Tibial nerve (tissue), 4 donors: ENCODE results near the gene BTBD7. TPM values are rescaled to one million over a fixed set of nuclear protein-coding genes. Genes with fewer than 3 reads are reported as not detected.

Source experiments
- DNase-seq, 2 donors: peaks; one replicate each; pipeline ENCODE4 v3.0.0-alpha.2; 2019; ENCODE audit warnings: low spot score in 2 of 2
- H3K27ac ChIP-seq, 4 donors: fragments of 200-600 bp; sonication (generic) in 3 of 4; one replicate each; pipeline ENCODE4 v1.5.1; 2017 to 2019; ENCODE audit warnings: mild to moderate bottlenecking in 1 of 4
- H3K27me3 ChIP-seq, 2 donors: fragments of 200-600 bp; sonication (generic) in 1 of 2; one replicate each; pipeline versions ENCODE4 v1.5.1 to v1.6.0; 2017 to 2019
- H3K36me3 ChIP-seq, 3 donors: fragments of 200-600 bp; sonication (generic); one replicate each; pipeline ENCODE4 v1.5.1; 2018 to 2019
- H3K4me1 ChIP-seq, 4 donors: fragments of 200-600 bp; sonication (generic) in 3 of 4; one replicate each; pipeline ENCODE4 v1.5.1; 2017 to 2019
- H3K4me3 ChIP-seq, 4 donors: fragments of 200-600 bp; sonication (generic) in 3 of 4; one replicate each; pipeline ENCODE4 v1.5.1; 2017 to 2019; ENCODE audit warnings: mild to moderate bottlenecking in 1 of 4, moderate library complexity in 1 of 4
- H3K9me3 ChIP-seq, 4 donors: fragments of 200-600 bp; sonication (generic) in 3 of 4; one replicate each; pipeline ENCODE4 v1.5.1; 2017 to 2019
- CTCF ChIP-seq, 5 experiments: fragments of 200-600 bp in 3 of 5; fragments of 450-650 bp in 2 of 5; sonication (generic) in 3 of 5; IDR thresholded peaks; one replicate each; pipeline ENCODE4 v1.5.1; 2016 to 2019; ENCODE audit warnings: antibody characterized with exemption in 5 of 5, mild to moderate bottlenecking in 3 of 5, moderate library complexity in 2 of 5
- EP300 ChIP-seq, 2 donors: sonication (generic); formaldehyde crosslinking; IDR thresholded peaks; one replicate each; pipeline ENCODE4 v1.6.1; 2017; ENCODE audit warnings: antibody characterized with exemption in 2 of 2, mild to moderate bottlenecking in 1 of 2
- POLR2A ChIP-seq, 2 donors: fragments of 450-650 bp; IDR thresholded peaks; one replicate each; pipeline ENCODE4 v1.6.1; 2017; ENCODE audit warnings: antibody characterized with exemption in 2 of 2, mild to moderate bottlenecking in 2 of 2, moderate library complexity in 2 of 2
- WGBS, 2 donors: methylation state at CpG; one replicate each; pipeline ENCODE4 v1.1.5; 2018; 5-methylcytosine and 5-hydroxymethylcytosine counted together
- total RNA-seq, 4 donors: library from RNA; depleted of rRNA; stranded (reverse); fragments of >200 nt; gene quantifications; one replicate each; pipeline ENCODE4 v1.1.0, GENCODE V29; 2016

Gene BTBD7
- total RNA-seq, 4 donors from 2014 or later, result 20.1 to 27.8 (median 23.2) TPM

GRCh38 chr14:93306812-93307211 is 26.0 kb downstream of the BTBD7 start:
- Histone ChIP-seq H3K36me3 (no peaks in the 10 kb centered on the region), H3K27me3 (no peaks in the 10 kb centered on the region), H3K9me3 (no peaks in the 10 kb centered on the region), H3K27ac (no peak overlapping the region), H3K4me3 (no peak overlapping the region), H3K4me1 (peaks cover 0 to 60% (median 3%) of the 10 kb centered on the region in 4 donors)
- DNase-seq, result no peak
- TF ChIP-seq POLR2A (IDR thresholded peaks at IDR 0.05) (no peak), EP300 (IDR thresholded peaks at IDR 0.05) (no peak), CTCF (IDR thresholded peaks at IDR 0.05) (no peak)

- Histone ChIP-seq H3K27me3 (no peaks in the 10 kb centered on the region), H3K9me3 (no peaks in the 10 kb centered on the region), H3K4me1 (peaks cover 0 to 55% (median 3%) of the 10 kb centered on the region in 4 donors), H3K4me3 (no peak overlapping the region), H3K27ac (no peak overlapping the region), H3K36me3 (no peaks in the 10 kb centered on the region)
- 74 to 81% methylated on average over 6 of the region's 6 CpGs for WGBS, 2 donors
- DNase-seq, result no peak
- TF ChIP-seq EP300 (IDR thresholded peaks at IDR 0.05) (no peak), POLR2A (IDR thresholded peaks at IDR 0.05) (no peak), CTCF (IDR thresholded peaks at IDR 0.05) (no peak)
Measured at GRCh38 chr14:93305725-93306418, 27.0 kb downstream of the BTBD7 start.

- Histone ChIP-seq H3K4me3 (no peak overlapping the region), H3K27me3 (no peaks in the 10 kb centered on the region), H3K27ac (no peak overlapping the region), H3K4me1 (peaks cover 0 to 54% (median 3%) of the 10 kb centered on the region in 4 donors), H3K36me3 (no peaks in the 10 kb centered on the region), H3K9me3 (no peaks in the 10 kb centered on the region)
- TF ChIP-seq EP300 (IDR thresholded peaks at IDR 0.05), result no peak
- TF ChIP-seq CTCF (IDR thresholded peaks at IDR 0.05), result no peak
- TF ChIP-seq POLR2A (IDR thresholded peaks at IDR 0.05), result no peak
- 88 to 89% methylated on average over 1 of the region's 1 CpG for WGBS, 2 donors
- no peak for DNase-seq
Measured at GRCh38 chr14:93304771-93305170, 28.1 kb downstream of the BTBD7 start.

- Histone ChIP-seq H3K27me3 (no peaks in the 10 kb centered on the region), H3K27ac (no peak overlapping the region), H3K9me3 (no peaks in the 10 kb centered on the region), H3K36me3 (no peaks in the 10 kb centered on the region), H3K4me3 (no peak overlapping the region), H3K4me1 (peaks cover 0 to 55% (median 3%) of the 10 kb centered on the region in 4 donors)
- DNase-seq, result no peak
- no peak for TF ChIP-seq EP300 (IDR thresholded peaks at IDR 0.05)
- no peak for TF ChIP-seq POLR2A (IDR thresholded peaks at IDR 0.05)
- TF ChIP-seq CTCF (IDR thresholded peaks at IDR 0.05), result no peak
- 58 to 65% methylated on average over 3 of the region's 3 CpGs for WGBS, 2 donors
Measured at GRCh38 chr14:93303659-93304058, 29.2 kb downstream of the BTBD7 start.

- H3K27me3 ChIP-seq, result no peaks in the 10 kb centered on the region
- no peak for TF ChIP-seq CTCF (IDR thresholded peaks at IDR 0.05)
- TF ChIP-seq EP300 (IDR thresholded peaks at IDR 0.05), result no peak
- TF ChIP-seq POLR2A (IDR thresholded peaks at IDR 0.05), result no peak
- H3K9me3 ChIP-seq, result no peaks in the 10 kb centered on the region
- no peak for DNase-seq
- H3K27ac ChIP-seq, result no peak overlapping the region
- peaks cover 0 to 55% (median 3%) of the 10 kb centered on the region in 4 donors for H3K4me1 ChIP-seq
- H3K4me3 ChIP-seq, result no peak overlapping the region
- WGBS, 2 donors, result 90 to 93% methylated on average over 12 of the region's 12 CpGs
- no peaks in the 10 kb centered on the region for H3K36me3 ChIP-seq
Measured at GRCh38 chr14:93302688-93303581, 29.9 kb downstream of the BTBD7 start.
